ENCODE data around the gene ERP44. TPM values are rescaled to one million over a fixed set of nuclear protein-coding genes. Genes with fewer than 3 reads are reported as not detected.
"Not testable (repeated sequence)": the region's sequence is repeated elsewhere in the genome, so short reads cannot be mapped to it uniquely, and the experiment has no call there.

ERP44 gene
- 22.3 and 26.8 TPM in 2 replicates for total RNA-seq (2014; rRNA removed; shearing (Covaris generic))

GRCh38 chr9:100098887-100099721 lies at the start of gene ERP44, which contains the start of gene INVS:
Gene ERP44 (minus strand): TSS chr9:100099000. CDS start chr9:100098840, 160 bp downstream.
Gene INVS (plus strand): TSS chr9:100099243. CDS start chr9:100104522, 5,279 bp downstream.
- peak; percentile 99 for DNase-seq (ENCODE audit: low spot score)

GRCh38 chr9:100145976-100146375 lies 47.2 kb upstream of the ERP44 start:
- not testable (repeated sequence) for DNase-seq (ENCODE audit: low spot score)

- not testable (repeated sequence) for DNase-seq (ENCODE audit: low spot score)
Observed at GRCh38 chr9:100145167-100145934, 46.6 kb upstream of the ERP44 start.

GRCh38 chr9:100141862-100142261 lies 43.1 kb upstream of the ERP44 start:
- DNase-seq (ENCODE audit: low spot score) = not testable (repeated sequence)

GRCh38 chr9:100140303-100140702 lies 41.5 kb upstream of the ERP44 start:
- not testable (repeated sequence) for DNase-seq (ENCODE audit: low spot score)

- DNase-seq (ENCODE audit: low spot score) = not testable (repeated sequence)
Observed at GRCh38 chr9:100136799-100137198, 38.0 kb upstream of the ERP44 start.

GRCh38 chr9:100134731-100135130 lies 35.9 kb upstream of the ERP44 start:
- no peak for DNase-seq (ENCODE audit: low spot score)

GRCh38 chr9:100131875-100132430 lies 33.2 kb upstream of the ERP44 start:
- DNase-seq (ENCODE audit: low spot score) = no peak

- no peak for DNase-seq (ENCODE audit: low spot score)
Observed at GRCh38 chr9:100131216-100131615, 32.4 kb upstream of the ERP44 start.

GRCh38 chr9:100129772-100130171 lies 31.0 kb upstream of the ERP44 start:
- no peak for DNase-seq (ENCODE audit: low spot score)

- no peak for DNase-seq (ENCODE audit: low spot score)
Observed at GRCh38 chr9:100126423-100126822, 27.6 kb upstream of the ERP44 start.

- DNase-seq (ENCODE audit: low spot score) = no peak
Observed at GRCh38 chr9:100125910-100126309, 27.1 kb upstream of the ERP44 start.

GRCh38 chr9:100125236-100125635 lies 26.4 kb upstream of the ERP44 start:
- DNase-seq (ENCODE audit: low spot score) = no peak

- DNase-seq (ENCODE audit: low spot score) = no peak
Observed at GRCh38 chr9:100120286-100120685, 21.5 kb upstream of the ERP44 start.

GRCh38 chr9:100117316-100117715 lies 18.5 kb upstream of the ERP44 start:
- DNase-seq (ENCODE audit: low spot score) = no peak

- DNase-seq (ENCODE audit: low spot score) = no peak
Observed at GRCh38 chr9:100112677-100113336, 14.0 kb upstream of the ERP44 start.

- DNase-seq (ENCODE audit: low spot score) = peak; percentile 95
Observed at GRCh38 chr9:100111235-100111634, 12.4 kb upstream of the ERP44 start.

GRCh38 chr9:100108559-100108958 lies 9.8 kb upstream of the ERP44 start:
- no peak for DNase-seq (ENCODE audit: low spot score)

- DNase-seq (ENCODE audit: low spot score) = no peak
Observed at GRCh38 chr9:100106616-100107015, 7.8 kb upstream of the ERP44 start.

GRCh38 chr9:100105861-100106260 lies 7.1 kb upstream of the ERP44 start:
- DNase-seq (ENCODE audit: low spot score) = no peak

GRCh38 chr9:100104314-100104713 lies 5.5 kb upstream of the ERP44 start:
- DNase-seq (ENCODE audit: low spot score) = no peak

GRCh38 chr9:100101608-100102007 lies 2.8 kb upstream of the ERP44 start:
- DNase-seq (ENCODE audit: low spot score) = no peak
